ENCODE data around the gene SLC35A5.
"Not testable (repeated sequence)": the region's sequence is repeated elsewhere in the genome, so short reads cannot be mapped to it uniquely, and the experiment has no call there.

The SLC35A5 gene, protein sequence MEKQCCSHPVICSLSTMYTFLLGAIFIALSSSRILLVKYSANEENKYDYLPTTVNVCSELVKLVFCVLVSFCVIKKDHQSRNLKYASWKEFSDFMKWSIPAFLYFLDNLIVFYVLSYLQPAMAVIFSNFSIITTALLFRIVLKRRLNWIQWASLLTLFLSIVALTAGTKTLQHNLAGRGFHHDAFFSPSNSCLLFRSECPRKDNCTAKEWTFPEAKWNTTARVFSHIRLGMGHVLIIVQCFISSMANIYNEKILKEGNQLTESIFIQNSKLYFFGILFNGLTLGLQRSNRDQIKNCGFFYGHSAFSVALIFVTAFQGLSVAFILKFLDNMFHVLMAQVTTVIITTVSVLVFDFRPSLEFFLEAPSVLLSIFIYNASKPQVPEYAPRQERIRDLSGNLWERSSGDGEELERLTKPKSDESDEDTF

DNA sequence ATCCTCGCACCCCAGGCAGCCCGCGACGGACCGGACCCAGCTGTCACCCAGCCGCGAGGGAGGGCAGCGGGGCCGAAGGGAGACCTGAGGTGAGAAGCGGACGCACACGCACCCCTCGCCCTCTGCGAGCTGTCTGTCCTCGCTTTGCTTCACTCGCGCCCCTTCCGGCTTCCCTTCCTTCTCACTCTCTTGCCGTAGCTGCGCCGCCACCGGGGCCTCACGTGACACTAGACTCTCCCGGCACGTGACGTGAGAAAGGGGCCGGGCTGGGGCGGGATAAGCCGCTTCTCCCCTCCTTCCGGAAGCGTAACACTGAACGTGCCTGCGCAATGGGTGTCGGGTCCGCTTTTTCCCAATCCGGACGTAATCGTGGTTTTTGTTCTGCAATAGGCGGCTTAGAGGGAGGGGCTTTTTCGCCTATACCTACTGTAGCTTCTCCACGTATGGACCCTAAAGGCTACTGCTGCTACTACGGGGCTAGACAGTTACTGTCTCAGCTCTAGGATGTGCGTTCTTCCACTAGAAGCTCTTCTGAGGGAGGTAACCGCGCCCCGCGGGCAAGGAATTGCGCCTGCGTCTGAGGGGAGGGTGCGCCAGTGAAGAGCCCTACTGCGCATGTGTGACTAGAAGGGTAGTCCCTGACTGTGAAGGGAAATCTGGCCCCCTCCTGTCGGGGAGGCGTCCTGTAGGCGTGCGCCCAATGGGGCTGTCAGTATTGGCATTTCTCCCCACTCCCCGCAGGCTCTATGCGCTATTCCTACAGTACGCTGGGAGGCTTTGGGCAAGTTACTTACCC is at the start of gene SLC35A5, which contains the start of gene ATG3:
Gene SLC35A5 (plus strand): TSS at position 312 of the 796 bp plus-strand sequence. CDS start 1,359 bp downstream, outside the sequence.
Gene ATG3 (minus strand): TSS at position 229 of the 796 bp plus-strand sequence. CDS start 434 bp downstream, outside the sequence.
- TF ChIP-seq, protein P1, sequence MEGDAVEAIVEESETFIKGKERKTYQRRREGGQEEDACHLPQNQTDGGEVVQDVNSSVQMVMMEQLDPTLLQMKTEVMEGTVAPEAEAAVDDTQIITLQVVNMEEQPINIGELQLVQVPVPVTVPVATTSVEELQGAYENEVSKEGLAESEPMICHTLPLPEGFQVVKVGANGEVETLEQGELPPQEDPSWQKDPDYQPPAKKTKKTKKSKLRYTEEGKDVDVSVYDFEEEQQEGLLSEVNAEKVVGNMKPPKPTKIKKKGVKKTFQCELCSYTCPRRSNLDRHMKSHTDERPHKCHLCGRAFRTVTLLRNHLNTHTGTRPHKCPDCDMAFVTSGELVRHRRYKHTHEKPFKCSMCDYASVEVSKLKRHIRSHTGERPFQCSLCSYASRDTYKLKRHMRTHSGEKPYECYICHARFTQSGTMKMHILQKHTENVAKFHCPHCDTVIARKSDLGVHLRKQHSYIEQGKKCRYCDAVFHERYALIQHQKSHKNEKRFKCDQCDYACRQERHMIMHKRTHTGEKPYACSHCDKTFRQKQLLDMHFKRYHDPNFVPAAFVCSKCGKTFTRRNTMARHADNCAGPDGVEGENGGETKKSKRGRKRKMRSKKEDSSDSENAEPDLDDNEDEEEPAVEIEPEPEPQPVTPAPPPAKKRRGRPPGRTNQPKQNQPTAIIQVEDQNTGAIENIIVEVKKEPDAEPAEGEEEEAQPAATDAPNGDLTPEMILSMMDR (IDR thresholded peaks at IDR 0.05; ENCODE audit: insufficient read depth, low read length, poor library complexity, severe bottlenecking) = no peak
- H3K4me3 ChIP-seq (replicated peaks; ENCODE audit: low read depth, low read length) = peak within 1 kb of the TSS; percentile 97
- peak; percentile 98 for DNase-seq (ENCODE audit: extremely low read depth, insufficient read length)
- H3K36me3 ChIP-seq (ENCODE audit: control insufficient read depth, insufficient read depth, low read length) = peaks cover 2% of the 10 kb centered on the region; the same call in 1 of the 2 replicates
- no peaks in the 10 kb centered on the region for H3K27me3 ChIP-seq (replicated peaks; ENCODE audit: control insufficient read depth, insufficient read depth, low read length)

DNA sequence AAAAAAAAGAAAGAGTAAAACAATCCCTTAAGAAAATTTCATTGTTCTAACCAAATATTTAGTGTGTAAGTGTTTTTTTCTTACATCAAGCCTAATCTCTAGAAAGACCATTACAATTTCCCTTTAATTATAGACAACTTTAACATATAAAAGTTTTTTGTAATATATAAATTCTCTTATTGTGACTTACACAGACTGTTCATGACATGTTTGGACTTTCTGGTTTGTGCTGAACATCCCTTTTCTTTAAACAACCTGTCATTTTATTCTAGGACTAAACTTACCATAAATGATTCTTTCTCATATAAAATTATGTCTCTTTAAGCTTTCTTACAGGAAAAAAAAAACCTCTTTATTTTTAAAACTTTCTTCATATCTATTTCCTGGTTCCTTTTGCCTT is 49.5 kb upstream of the SLC35A5 start:
- TF ChIP-seq, protein P1 (IDR thresholded peaks at IDR 0.05; ENCODE audit: insufficient read depth, low read length, poor library complexity, severe bottlenecking) = no peak
- no peak overlapping the region for H3K4me3 ChIP-seq (replicated peaks; ENCODE audit: low read depth, low read length)
- H3K36me3 ChIP-seq (ENCODE audit: control insufficient read depth, insufficient read depth, low read length) = no peaks in the 10 kb centered on the region
- no peaks in the 10 kb centered on the region for H3K27me3 ChIP-seq (replicated peaks; ENCODE audit: control insufficient read depth, insufficient read depth, low read length)
- no peak for DNase-seq (ENCODE audit: extremely low read depth, insufficient read length)

DNA sequence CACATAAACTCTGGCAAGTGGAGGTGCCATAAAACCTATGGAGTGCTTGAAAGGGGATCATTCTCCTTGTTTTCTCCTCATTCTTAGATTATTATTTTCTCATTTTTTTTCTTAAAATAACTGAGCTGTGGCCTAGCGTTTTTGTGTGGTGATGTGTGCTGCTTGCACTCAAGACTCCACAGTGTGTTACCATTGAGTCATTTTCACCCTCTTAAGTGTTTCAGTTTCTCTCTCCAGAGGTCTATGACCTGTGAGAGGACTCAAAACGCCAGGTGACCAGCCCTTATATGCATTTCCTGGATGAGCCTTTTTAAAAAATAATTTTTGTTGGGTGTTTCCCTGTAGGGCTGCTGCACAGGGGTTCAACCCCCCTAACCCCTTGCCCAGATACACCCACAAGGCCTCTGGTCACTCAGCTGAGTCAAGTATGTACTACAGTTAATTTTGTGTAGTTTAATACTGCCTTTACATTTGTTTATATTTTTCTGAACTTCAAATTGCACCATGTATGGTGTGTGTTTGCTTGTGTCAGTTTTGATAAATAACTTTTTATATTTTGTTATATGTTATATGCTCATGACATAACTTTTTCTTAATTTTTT is 47.2 kb upstream of the SLC35A5 start:
- DNase-seq (ENCODE audit: extremely low read depth, insufficient read length) = peak; percentile 60
- H3K36me3 ChIP-seq (ENCODE audit: control insufficient read depth, insufficient read depth, low read length) = no peaks in the 10 kb centered on the region

DNA sequence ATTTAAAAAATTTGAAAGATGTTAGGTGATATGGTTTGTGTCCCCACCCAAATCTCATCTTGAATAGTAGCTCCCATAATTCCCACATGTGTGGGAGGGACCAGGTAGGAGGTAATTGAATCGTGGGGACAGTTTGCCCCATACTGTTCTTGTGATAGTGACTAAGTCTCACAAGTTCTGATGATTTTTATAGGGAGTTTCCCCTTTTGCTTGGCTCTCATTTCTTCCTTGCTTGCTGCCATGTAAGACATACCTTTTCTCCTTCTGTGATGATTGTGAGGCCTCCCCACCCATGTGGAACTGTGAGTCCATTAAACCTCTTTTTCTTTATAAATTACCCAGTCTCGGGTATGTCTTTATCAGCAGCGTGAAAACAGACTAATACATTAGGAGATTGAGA is 42.9 kb upstream of the SLC35A5 start:
- not testable (repeated sequence) for DNase-seq (ENCODE audit: extremely low read depth, insufficient read length); H3K36me3 ChIP-seq (ENCODE audit: control insufficient read depth, insufficient read depth, low read length); H3K4me3 ChIP-seq (replicated peaks; ENCODE audit: low read depth, low read length)

More for the DNA sequence above, 47.2 kb upstream of the SLC35A5 start:
- Histone ChIP-seq H3K4me3 (replicated peaks; ENCODE audit: low read depth, low read length) (peak overlapping the region; percentile 10), H3K27me3 (replicated peaks; ENCODE audit: control insufficient read depth, insufficient read depth, low read length) (no peaks in the 10 kb centered on the region)
- TF ChIP-seq, protein P1 (IDR thresholded peaks at IDR 0.05; ENCODE audit: insufficient read depth, low read length, poor library complexity, severe bottlenecking) = no peak

DNA sequence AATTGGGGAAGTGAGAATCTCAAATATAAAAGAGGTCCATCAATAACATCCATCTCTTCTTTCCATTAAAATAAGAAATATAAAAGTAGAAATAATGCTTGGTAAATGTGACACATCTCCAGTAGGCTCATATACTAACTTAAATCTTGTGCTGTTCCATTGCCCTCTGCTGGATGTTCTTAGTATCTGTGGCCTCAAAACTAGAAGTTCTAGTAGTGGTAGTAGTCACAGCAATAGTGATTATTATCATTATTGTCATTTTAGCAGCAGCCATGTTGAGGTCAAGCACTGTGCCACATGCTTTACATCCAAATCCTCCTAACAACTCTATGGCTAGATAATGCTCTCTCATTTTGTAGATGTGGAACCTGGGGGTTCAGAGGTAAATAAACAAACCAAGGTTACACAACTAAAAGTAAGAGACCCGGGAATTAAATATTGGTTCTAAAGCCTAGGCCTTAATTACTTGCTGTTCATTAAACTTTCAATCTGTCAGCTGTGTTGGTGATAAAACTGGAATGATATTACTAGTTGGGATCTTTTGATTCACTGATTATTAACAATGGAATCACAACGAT is 42.3 kb upstream of the SLC35A5 start:
- Histone ChIP-seq H3K27me3 (replicated peaks; ENCODE audit: control insufficient read depth, insufficient read depth, low read length) (no peaks in the 10 kb centered on the region), H3K36me3 (ENCODE audit: control insufficient read depth, insufficient read depth, low read length) (no peaks in the 10 kb centered on the region), H3K4me3 (replicated peaks; ENCODE audit: low read depth, low read length) (no peak overlapping the region)
- peak; percentile 40 for DNase-seq (ENCODE audit: extremely low read depth, insufficient read length)
- TF ChIP-seq, protein P1 (IDR thresholded peaks at IDR 0.05; ENCODE audit: insufficient read depth, low read length, poor library complexity, severe bottlenecking) = peak; percentile 71

More for the DNA sequence above, 42.9 kb upstream of the SLC35A5 start:
- not testable (repeated sequence) for H3K27me3 ChIP-seq (replicated peaks; ENCODE audit: control insufficient read depth, insufficient read depth, low read length)

DNA sequence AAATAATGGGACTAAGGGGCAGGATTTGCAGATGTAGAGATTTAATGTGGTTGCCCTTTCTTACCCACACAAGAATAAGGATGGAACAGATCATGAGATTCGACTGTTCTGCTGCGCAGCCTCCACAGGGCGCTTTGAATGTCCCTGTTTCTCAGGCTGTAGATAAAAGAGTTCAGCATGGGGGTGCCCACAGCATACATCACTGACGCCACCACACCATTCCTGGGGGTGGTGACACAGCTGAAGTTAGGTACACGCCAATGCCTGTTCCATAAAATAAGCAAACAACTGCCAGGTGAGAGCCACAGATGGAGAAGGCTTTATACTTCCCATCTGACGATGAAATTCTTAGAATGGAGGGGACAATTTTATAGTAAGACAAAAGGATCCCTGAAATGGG is 37.7 kb upstream of the SLC35A5 start:
- not testable (repeated sequence) for H3K36me3 ChIP-seq (ENCODE audit: control insufficient read depth, insufficient read depth, low read length); H3K27me3 ChIP-seq (replicated peaks; ENCODE audit: control insufficient read depth, insufficient read depth, low read length); DNase-seq (ENCODE audit: extremely low read depth, insufficient read length); H3K4me3 ChIP-seq (replicated peaks; ENCODE audit: low read depth, low read length)

Data from GM06990 (cell line).